Measurements from ENCODE around the gene HAO1.
A peak's percentile ranks its signal among the peaks of the same experiment; 100 is the strongest.

The HAO1 gene

DNA sequence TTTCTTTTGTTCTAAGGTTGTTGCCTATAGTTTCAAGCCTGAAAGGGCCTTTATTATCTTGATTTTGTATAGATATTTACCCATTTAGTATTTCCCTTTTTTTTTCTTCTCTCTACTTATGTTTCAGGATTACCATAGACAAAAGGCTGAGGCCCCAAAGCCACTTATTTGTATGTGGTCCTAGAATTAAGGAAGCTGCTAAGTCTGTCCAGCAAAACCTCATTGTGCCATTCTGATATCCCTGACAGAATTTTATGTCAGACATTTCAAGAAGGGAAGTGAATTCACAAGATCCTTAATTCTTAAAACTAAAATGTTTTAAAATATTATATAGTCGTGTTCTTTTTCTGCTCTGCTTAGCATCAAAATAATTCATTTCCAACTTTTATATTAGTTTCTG is 6.9 kb downstream of the HAO1 start:
- H3K27ac ChIP-seq: no peak overlapping the region
- no peak overlapping the region for H3K4me3 ChIP-seq

DNA sequence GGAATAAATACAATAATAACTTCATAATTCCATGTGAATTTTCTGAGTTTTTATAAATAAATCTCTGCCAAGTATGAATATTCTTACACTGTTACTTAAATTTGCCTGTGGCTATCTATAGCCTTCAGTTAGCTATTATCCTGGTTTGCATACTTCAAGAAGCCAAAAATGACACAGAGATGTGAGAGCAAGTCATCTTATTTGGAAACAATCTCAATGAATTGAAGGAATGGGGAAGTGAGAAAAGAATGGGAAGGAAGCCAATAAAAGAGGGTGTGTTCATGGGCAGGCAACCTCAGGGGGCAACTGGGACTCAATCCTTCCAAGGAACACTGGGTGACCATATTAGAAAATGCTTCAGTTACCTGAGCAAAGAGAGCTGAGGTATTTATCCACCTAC is 9.9 kb downstream of the HAO1 start:
- Histone ChIP-seq H3K27ac (no peak overlapping the region), H3K4me3 (no peak overlapping the region)

GRCh38 chr20:7926767-7927166 is 13.5 kb downstream of the HAO1 start:
- no peak overlapping the region for H3K27ac ChIP-seq
- H3K4me3 ChIP-seq: no peak overlapping the region

DNA sequence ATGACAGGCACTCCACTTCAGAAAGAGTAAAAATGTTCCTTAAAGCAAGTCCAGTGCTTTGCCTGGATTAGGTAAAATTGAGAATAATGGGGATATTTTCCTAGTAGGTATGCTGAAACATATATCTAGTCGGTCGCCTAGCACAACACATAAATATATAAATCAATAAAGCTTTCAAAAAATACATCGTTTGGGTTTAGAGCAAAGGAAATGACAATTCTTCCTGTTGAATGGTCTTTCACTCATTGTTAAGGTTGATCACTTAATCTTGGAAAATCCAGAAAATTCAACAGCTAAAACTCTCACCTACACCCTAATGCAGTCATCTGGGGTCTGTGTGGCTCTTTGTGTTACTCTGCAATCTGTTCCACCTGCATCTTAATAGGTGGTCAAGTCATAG is 13.9 kb downstream of the HAO1 start:
- Histone ChIP-seq H3K4me3 (no peak overlapping the region), H3K27ac (no peak overlapping the region)

DNA sequence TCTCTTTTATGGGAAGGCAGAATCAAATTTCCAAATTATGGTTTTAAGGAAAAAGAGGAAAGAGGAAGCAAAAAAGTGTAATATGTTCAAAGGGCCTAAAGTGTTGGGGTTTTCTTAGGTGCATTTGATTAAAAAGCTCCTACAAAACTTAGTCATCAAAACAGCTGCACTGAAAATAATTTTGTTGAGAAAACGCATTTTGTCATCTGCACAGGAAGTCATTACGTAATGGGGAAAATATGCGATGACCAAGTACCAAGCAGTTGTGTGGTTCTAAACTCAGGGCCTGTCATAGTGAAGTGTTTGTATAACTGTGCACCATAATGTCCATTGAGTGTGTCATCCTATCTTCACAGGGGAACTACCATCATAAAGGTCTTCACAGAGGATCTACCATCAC is 15.6 kb downstream of the HAO1 start:
- Histone ChIP-seq H3K4me3 (no peak overlapping the region), H3K27ac (no peak overlapping the region)

GRCh38 chr20:7916648-7917047 is 23.6 kb downstream of the HAO1 start:
- Histone ChIP-seq H3K4me3 (no peak overlapping the region), H3K27ac (no peak overlapping the region)

DNA sequence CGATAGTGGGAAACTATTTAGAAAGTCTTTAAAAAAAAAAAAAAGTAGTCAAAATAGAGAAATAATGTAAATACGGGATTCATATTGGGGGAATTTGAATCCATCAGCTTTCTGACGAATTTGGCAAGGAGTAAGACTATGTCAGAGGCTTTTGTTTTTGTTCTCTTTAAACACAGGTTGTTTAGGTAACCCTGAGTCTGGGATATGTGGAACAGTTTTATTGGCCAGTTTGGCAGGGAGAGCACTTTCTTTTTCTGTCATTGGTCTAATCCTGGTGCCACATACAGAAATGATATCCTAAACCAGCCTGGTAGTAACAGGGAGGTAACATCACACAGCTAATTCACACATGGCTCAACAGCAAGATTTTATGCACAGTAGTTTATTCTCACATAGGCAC is 27.7 kb downstream of the HAO1 start:
- Histone ChIP-seq H3K4me3 (no peak overlapping the region), H3K27ac (no peak overlapping the region)

GRCh38 chr20:7911586-7912330 is 28.5 kb downstream of the HAO1 start:
- no peak overlapping the region for H3K4me3 ChIP-seq
- H3K27ac ChIP-seq: no peak overlapping the region

DNA sequence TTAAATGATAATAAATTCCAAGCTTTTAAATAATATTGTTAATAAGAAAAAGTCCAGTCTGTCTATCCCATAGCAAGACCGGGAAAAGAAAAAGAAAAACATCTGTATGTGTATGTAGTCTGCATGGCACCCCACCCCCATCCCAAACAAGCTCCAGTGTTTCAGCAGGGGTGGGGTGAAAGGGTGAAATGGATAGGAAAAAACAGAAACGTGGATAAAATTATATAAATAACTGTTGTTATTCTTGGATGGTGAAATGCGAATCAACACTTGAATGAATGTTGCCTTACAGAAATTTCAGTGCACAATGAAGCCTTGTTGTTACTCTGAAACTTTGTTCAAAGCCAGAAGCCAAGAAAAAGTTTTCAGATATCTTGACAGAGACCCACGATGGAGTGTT is 31.4 kb downstream of the HAO1 start:
- Histone ChIP-seq H3K4me3 (no peak overlapping the region), H3K27ac (no peak overlapping the region)

DNA sequence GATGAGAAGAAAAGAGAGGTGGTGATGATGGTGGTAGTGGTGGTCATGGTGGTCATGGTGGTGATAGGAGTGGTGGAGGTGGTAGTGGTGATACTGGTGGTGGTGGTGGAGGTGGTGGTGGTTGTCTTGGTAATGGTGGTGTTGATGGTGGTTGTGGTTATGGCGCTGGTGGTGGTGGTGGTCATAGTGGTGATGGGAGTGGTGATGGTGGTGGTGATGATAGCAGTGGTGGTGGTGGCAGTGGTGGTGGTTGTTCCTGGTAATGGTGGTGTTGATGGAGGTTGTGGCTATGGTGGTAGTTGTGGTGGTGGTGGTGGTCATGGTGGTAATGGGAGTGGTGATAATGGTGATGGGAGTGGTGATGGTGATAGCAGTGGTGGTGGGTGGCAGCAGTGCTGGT is 36.8 kb downstream of the HAO1 start:
- no peak overlapping the region for H3K4me3 ChIP-seq
- H3K27ac ChIP-seq: no peak overlapping the region

- Histone ChIP-seq H3K4me3 (no peak overlapping the region), H3K27ac (no peak overlapping the region)
Measured at GRCh38 chr20:7902879-7903278, 37.4 kb downstream of the HAO1 start.

DNA sequence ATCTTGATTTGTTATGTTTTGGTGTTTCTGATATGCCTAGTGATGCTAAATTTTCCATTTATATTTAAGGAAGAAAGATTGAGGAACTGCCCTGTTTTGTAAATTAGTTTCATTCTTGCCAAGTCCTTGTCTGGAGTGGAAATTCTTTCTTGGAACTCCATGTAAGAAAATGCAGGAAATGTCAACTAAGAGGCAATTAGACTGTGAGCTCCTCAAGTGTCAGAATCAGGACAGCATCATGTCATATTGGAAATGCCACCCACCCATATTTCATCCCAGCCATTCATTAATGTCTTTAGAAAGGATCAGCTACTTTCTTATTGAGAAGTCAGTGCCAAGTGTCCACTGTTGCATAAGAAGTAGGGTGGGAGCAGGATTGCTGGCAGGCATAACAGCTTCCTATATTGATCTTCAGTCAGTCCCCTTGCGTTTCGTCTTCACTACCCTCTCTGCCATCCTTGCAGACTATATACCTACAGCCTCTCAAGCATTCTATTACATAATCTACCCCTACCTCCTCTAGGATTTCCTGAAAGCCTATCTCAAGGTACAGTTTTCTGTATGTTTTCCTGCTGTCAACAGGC is 42.4 kb downstream of the HAO1 start:
- H3K4me3 ChIP-seq: no peak overlapping the region
- peak overlapping the region in 1 of 21 experiments; percentile 10 for H3K27ac ChIP-seq

- Histone ChIP-seq H3K27ac (no peak overlapping the region), H3K4me3 (no peak overlapping the region)
Measured at GRCh38 chr20:7893014-7893730, 47.1 kb downstream of the HAO1 start.

GRCh38 chr20:7891705-7892104 is 48.6 kb downstream of the HAO1 start:
- H3K4me3 ChIP-seq: no peak overlapping the region
- H3K27ac ChIP-seq: no peak overlapping the region

DNA sequence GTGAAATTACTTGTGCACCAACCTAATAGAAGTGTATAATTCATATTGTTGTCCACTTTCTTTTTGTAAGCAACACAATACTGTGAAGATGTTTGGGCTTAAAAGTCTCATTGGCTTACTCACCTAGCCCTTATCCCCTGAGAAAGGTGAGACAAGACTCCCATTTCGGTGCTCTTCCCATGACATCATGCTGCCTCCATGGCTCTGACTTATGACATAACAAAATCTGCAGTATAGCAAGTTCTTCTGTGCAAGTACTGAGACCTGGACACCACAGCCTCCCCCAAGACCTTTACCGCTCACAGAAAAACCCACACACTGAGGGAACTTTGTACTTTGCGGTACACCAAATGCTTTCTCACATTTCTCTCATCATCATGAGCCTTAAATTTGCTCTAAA is 50.5 kb downstream of the HAO1 start:
- Histone ChIP-seq H3K4me3 (no peak overlapping the region), H3K27ac (no peak overlapping the region)

GRCh38 chr20:7883741-7884140 is 56.5 kb downstream of the HAO1 start:
- Histone ChIP-seq H3K4me3 (no peak overlapping the region), H3K27ac (no peak overlapping the region)

GRCh38 chr20:7883309-7883708 is 56.9 kb downstream of the HAO1 start:
- Histone ChIP-seq H3K27ac (no peak overlapping the region), H3K4me3 (no peak overlapping the region)

DNA sequence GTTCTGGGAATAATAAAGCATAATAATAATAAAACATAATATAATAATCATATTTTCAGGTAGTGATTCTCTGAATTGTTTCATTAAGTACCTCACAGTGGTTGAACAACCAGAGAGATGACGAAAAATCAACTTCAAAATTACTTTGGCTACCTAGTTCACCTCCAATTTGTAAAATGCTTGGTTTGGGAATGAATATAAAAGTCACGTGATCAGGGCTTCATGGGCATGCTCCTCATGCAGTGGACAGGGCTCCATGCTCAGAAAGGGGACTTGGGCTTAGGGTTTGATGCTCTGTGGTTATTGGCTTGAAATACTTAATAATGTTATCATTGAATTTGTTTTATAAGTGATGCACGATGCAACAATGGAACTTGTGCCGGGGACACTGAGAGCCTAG is 58.2 kb downstream of the HAO1 start:
- no peak overlapping the region for H3K4me3 ChIP-seq

DNA sequence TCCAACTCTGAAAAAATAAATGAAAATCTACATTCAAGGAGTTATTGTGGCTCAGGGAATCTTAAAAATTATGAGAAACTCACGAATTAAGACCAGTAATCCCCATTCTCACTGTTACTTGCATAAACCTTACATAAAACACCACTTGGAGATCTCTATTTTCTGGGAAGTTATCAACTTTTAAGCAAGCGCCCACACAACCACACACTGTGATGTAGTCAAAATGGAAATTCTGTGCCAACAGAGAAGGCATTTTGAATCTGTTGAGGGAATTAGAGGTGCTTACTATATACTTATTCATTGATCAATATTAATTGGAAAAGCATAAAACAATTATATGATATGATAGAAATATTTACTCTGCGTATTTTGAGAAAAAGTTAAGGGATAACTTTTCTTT is 58.7 kb downstream of the HAO1 start:
- Histone ChIP-seq H3K4me3 (no peak overlapping the region), H3K27ac (no peak overlapping the region)

More for the DNA sequence above, 58.2 kb downstream of the HAO1 start:
- no peak overlapping the region for H3K27ac ChIP-seq

GRCh38 chr20:7879883-7880282 is 60.4 kb downstream of the HAO1 start:
- no peak overlapping the region for H3K27ac ChIP-seq
- no peak overlapping the region for H3K4me3 ChIP-seq

DNA sequence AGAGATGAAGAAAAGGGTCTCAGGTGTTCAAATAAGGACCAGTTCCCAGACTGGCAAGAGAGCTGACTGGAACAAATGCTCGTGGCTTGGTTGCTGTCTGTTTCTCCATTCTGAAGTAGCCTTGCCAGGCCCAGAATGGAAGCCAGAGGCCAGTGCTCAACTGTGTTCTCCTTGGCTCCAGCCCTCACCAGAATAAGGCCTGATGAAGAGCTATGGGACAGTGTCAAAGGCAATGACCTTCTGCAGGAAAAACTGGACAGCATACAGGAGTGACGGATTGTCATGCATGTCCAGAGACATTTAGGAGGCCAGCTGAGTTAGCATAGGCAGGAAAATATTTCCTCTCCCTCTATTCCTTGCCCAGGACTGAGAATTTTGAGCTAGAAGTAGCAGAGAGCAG is 72.2 kb downstream of the HAO1 start:
- Histone ChIP-seq H3K4me3 (no peak overlapping the region), H3K27ac (no peak overlapping the region)

All from skin epidermis (tissue), 12 donors.